Prostate gland (tissue), 2 donors: Measurements from ENCODE around the gene WDFY4.

ENCODE experiments used
- POLR2A ChIP-seq: fragments of 450-650 bp; IDR thresholded peaks from one replicate; pipeline ENCODE4 v1.6.1; 2016; ENCODE audit warnings: antibody characterized with exemption, mild to moderate bottlenecking
- TF ChIP-seq, protein P1 (sequence below), 4 experiments: fragments of 200-600 bp in 2 of 4; fragments of 450-650 bp in 2 of 4; sonication (generic) in 2 of 4; IDR thresholded peaks; 1 replicate in 3 of 4; 2 replicates in 1 of 4; pipeline ENCODE4 v1.5.1; 2016 to 2019; ENCODE audit warnings: antibody characterized with exemption in 4 of 4, mild to moderate bottlenecking in 2 of 4, moderate library complexity in 2 of 4

- TF ChIP-seq POLR2A = no peak
- TF ChIP-seq, protein P1, sequence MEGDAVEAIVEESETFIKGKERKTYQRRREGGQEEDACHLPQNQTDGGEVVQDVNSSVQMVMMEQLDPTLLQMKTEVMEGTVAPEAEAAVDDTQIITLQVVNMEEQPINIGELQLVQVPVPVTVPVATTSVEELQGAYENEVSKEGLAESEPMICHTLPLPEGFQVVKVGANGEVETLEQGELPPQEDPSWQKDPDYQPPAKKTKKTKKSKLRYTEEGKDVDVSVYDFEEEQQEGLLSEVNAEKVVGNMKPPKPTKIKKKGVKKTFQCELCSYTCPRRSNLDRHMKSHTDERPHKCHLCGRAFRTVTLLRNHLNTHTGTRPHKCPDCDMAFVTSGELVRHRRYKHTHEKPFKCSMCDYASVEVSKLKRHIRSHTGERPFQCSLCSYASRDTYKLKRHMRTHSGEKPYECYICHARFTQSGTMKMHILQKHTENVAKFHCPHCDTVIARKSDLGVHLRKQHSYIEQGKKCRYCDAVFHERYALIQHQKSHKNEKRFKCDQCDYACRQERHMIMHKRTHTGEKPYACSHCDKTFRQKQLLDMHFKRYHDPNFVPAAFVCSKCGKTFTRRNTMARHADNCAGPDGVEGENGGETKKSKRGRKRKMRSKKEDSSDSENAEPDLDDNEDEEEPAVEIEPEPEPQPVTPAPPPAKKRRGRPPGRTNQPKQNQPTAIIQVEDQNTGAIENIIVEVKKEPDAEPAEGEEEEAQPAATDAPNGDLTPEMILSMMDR (IDR thresholded peaks at IDR 0.05) = no peak
Measured at GRCh38 chr10:48671914-48672595, 12.6 kb upstream of the WDFY4 start.
